Hematopoietic multipotent progenitor cell treated with erythropoietin and hydrocortisone succinate and interleukin-3 and kit ligand, for 15 days (in vitro differentiated cells): ENCODE measurements around the gene NFKBIB.

Experiments
- DNase-seq: peaks from one replicate; pipeline ENCODE4 v3.0.0-alpha.2; 2015; ENCODE audit warnings: low spot score

NFKBIB gene

GRCh38 chr19:38904581-38905539 is 5.1 kb downstream of the NFKBIB start:
- no peak for DNase-seq

GRCh38 chr19:38905620-38906019 is 5.9 kb downstream of the NFKBIB start:
- no peak for DNase-seq

- no peak for DNase-seq
Observed at GRCh38 chr19:38907227-38907626, 7.5 kb downstream of the NFKBIB start.

- no peak for DNase-seq
Observed at GRCh38 chr19:38907670-38908069, 7.9 kb downstream of the NFKBIB start.

GRCh38 chr19:38908911-38909310 is 9.1 kb downstream of the NFKBIB start:
- DNase-seq: no peak

GRCh38 chr19:38910488-38910887 is 10.7 kb downstream of the NFKBIB start:
- no peak for DNase-seq

- DNase-seq: no peak
Observed at GRCh38 chr19:38911388-38912001, 11.7 kb downstream of the NFKBIB start.

- no peak for DNase-seq
Observed at GRCh38 chr19:38912600-38913514, 13.1 kb downstream of the NFKBIB start.

GRCh38 chr19:38913958-38914357 is 14.2 kb downstream of the NFKBIB start:
- DNase-seq: no peak

- no peak for DNase-seq
Observed at GRCh38 chr19:38915329-38916321, 15.9 kb downstream of the NFKBIB start.

- no peak for DNase-seq
Observed at GRCh38 chr19:38917516-38917915, 17.7 kb downstream of the NFKBIB start.

- peak; percentile 14 for DNase-seq
Observed at GRCh38 chr19:38917921-38918491, 18.2 kb downstream of the NFKBIB start.

- no peak for DNase-seq
Observed at GRCh38 chr19:38918526-38918925, 18.8 kb downstream of the NFKBIB start.

- no peak for DNase-seq
Observed at GRCh38 chr19:38919837-38920601, 20.2 kb downstream of the NFKBIB start.

- DNase-seq: no peak
Observed at GRCh38 chr19:38920602-38921419, 21.0 kb downstream of the NFKBIB start.

- no peak for DNase-seq
Observed at GRCh38 chr19:38921420-38922274, 21.9 kb downstream of the NFKBIB start.

- no peak for DNase-seq
Observed at GRCh38 chr19:38922482-38922881, 22.7 kb downstream of the NFKBIB start.

GRCh38 chr19:38924388-38924787 is 24.6 kb downstream of the NFKBIB start:
- no peak for DNase-seq
